Neural crest cell (in vitro differentiated cells): ENCODE results near the gene GIT2. TPM values are rescaled to one million over a fixed set of nuclear protein-coding genes. Genes with fewer than 3 reads are reported as not detected.
A peak's percentile ranks its signal among the peaks of the same experiment; 100 is the strongest.

Experiments used
- DNase-seq: peaks from one replicate; pipeline ENCODE4 v3.0.0; 2021; ENCODE audit warnings: low read depth, mixed read lengths, low spot score
- H3K27ac Mint-ChIP-seq: one replicate; pipeline ENCODE4 v1.8.0; 2021; ENCODE audit warnings: mild to moderate bottlenecking, mixed read lengths; ENCODE audit not compliant: unreplicated experiment
- H3K27me3 Mint-ChIP-seq: 2 replicates; pipeline ENCODE4 v1.8.0; 2021; ENCODE audit warnings: low read depth, mild to moderate bottlenecking, mixed read lengths
- H3K36me3 Mint-ChIP-seq: 2 replicates; pipeline ENCODE4 v1.8.0; 2021; ENCODE audit warnings: low read depth, mild to moderate bottlenecking, mixed read lengths
- H3K4me1 Mint-ChIP-seq: 2 replicates; pipeline ENCODE4 v1.8.0; 2021; ENCODE audit warnings: mixed read lengths
- H3K4me3 Mint-ChIP-seq: one replicate; pipeline ENCODE4 v1.8.0; 2021; ENCODE audit warnings: mild to moderate bottlenecking, mixed read lengths
- H3K9me3 Mint-ChIP-seq: 2 replicates; pipeline ENCODE4 v1.8.0; 2021; ENCODE audit warnings: mixed read lengths
- CTCF ChIP-seq: fragments of 200-600 bp; sonication (generic); conservative IDR thresholded peaks from 2 replicates; pipeline ENCODE4 v1.5.0; 2021; ENCODE audit warnings: antibody characterized with exemption, mild to moderate bottlenecking
- total RNA-seq: library from RNA; stranded (reverse); gene quantifications from 2 replicates; pipeline ENCODE4 v1.2.1, GENCODE V29; 2021

The GIT2 gene
- total RNA-seq, 1 donor from 2014 or later = 31.1 TPM

- no peak for TF ChIP-seq CTCF
- peak overlapping the region; percentile 95 for H3K4me3 Mint-ChIP-seq
- H3K27me3 Mint-ChIP-seq = peaks cover 15% of the 10 kb centered on the region
- H3K36me3 Mint-ChIP-seq = no peaks in the 10 kb centered on the region
- H3K4me1 Mint-ChIP-seq = peaks cover 38% of the 10 kb centered on the region
- DNase-seq = no peak
- H3K27ac Mint-ChIP-seq = peak overlapping the region; percentile 20
- H3K9me3 Mint-ChIP-seq = no peaks in the 10 kb centered on the region
Measured at GRCh38 chr12:109999649-109999971, 3.4 kb upstream of the GIT2 start.

- H3K36me3 Mint-ChIP-seq = no peaks in the 10 kb centered on the region
- H3K4me3 Mint-ChIP-seq = peak within 1 kb of the TSS; percentile 95
- no peaks in the 10 kb centered on the region for H3K9me3 Mint-ChIP-seq
- H3K27ac Mint-ChIP-seq = peak within 1 kb of the TSS; percentile 100
- H3K27me3 Mint-ChIP-seq = peaks cover 15% of the 10 kb centered on the region
- TF ChIP-seq CTCF = no peak
- peak; percentile 80 for DNase-seq
- peaks cover 43% of the 10 kb centered on the region for H3K4me1 Mint-ChIP-seq
Measured at GRCh38 chr12:109998904-109999648, 2.9 kb upstream of the GIT2 start, which contains the start of gene ANKRD13A. Gene ANKRD13A, plus strand, starts transcription at chr12:109999430. Its CDS starts 259 bp downstream, at chr12:109999689.

- Mint-ChIP-seq H3K36me3 (no peaks in the 10 kb centered on the region), H3K4me1 (peaks cover 47% of the 10 kb centered on the region), H3K27me3 (peaks cover 15% of the 10 kb centered on the region), H3K9me3 (no peaks in the 10 kb centered on the region), H3K4me3 (peak overlapping the region; percentile 92), H3K27ac (peak overlapping the region; percentile 100)
- no peak for TF ChIP-seq CTCF
- DNase-seq = peak; percentile 1
Measured at GRCh38 chr12:109998241-109998903, 2.2 kb upstream of the GIT2 start.

- Mint-ChIP-seq H3K9me3 (no peaks in the 10 kb centered on the region), H3K4me1 (peaks cover 47% of the 10 kb centered on the region), H3K27ac (no peak overlapping the region), H3K36me3 (no peaks in the 10 kb centered on the region), H3K4me3 (peak overlapping the region; percentile 92), H3K27me3 (peaks cover 15% of the 10 kb centered on the region)
- no peak for DNase-seq
- TF ChIP-seq CTCF = no peak
Measured at GRCh38 chr12:109997393-109997792, 1.2 kb upstream of the GIT2 start.

- DNase-seq = no peak
- no peaks in the 10 kb centered on the region for H3K9me3 Mint-ChIP-seq
- TF ChIP-seq CTCF = no peak
- peaks cover 15% of the 10 kb centered on the region for H3K27me3 Mint-ChIP-seq
- peaks cover 47% of the 10 kb centered on the region for H3K4me1 Mint-ChIP-seq
- peak overlapping the region; percentile 17 for H3K27ac Mint-ChIP-seq
- H3K4me3 Mint-ChIP-seq = peak overlapping the region; percentile 88
- H3K36me3 Mint-ChIP-seq = no peaks in the 10 kb centered on the region
Measured at GRCh38 chr12:109996483-109996853, 300 bp upstream of the GIT2 start.
